IPS-18c (cell line): ENCODE measurements around the gene PDYN.

Experiments used
- H3K4me3 ChIP-seq: 2 replicates; pipeline ENCODE4 v1.7.0; 2013; ENCODE audit warnings: low read depth, mild to moderate bottlenecking, low read length, moderate library complexity; ENCODE audit not compliant: insufficient read depth
- H3K9me3 ChIP-seq: one replicate; pipeline ENCODE4 v1.6.1; 2013; ENCODE audit warnings: mild to moderate bottlenecking, low read length, moderate library complexity; ENCODE audit not compliant: control insufficient read depth, insufficient read depth

PDYN gene

GRCh38 chr20:1964659-1965405 lies 29.0 kb downstream of the PDYN start:
- H3K9me3 ChIP-seq, result no peaks in the 10 kb centered on the region
- H3K4me3 ChIP-seq, result no peak overlapping the region; the same call in 1 of the 2 replicates

GRCh38 chr20:1964061-1964460 lies 29.8 kb downstream of the PDYN start:
- H3K9me3 ChIP-seq, result no peaks in the 10 kb centered on the region
- H3K4me3 ChIP-seq, result no peak overlapping the region

- H3K9me3 ChIP-seq, result no peaks in the 10 kb centered on the region
- no peak overlapping the region for H3K4me3 ChIP-seq
Measured at GRCh38 chr20:1961374-1961773, 32.5 kb downstream of the PDYN start.

DNA sequence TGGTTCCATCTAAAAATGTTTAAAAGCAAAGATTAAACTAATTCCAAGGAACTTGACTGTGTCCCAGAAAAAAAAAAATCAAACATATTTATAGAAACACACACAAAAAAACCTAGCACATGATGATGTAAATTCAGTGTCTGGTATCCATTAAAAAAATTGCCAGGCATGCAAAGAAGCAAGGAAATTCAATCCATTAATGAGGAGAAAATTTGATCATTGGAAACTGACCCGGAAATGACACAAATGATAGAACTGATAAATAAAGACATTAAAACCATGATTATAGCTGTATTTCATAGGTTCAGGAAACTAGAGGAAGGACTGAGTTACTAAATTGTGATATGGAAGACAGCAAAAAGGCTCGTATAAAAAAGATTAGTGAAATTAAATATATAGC lies 34.7 kb downstream of the PDYN start:
- H3K4me3 ChIP-seq, result no peak overlapping the region

GRCh38 chr20:1958426-1958825 lies 35.4 kb downstream of the PDYN start:
- no peaks in the 10 kb centered on the region for H3K9me3 ChIP-seq

More for the DNA sequence above, 34.7 kb downstream of the PDYN start:
- H3K9me3 ChIP-seq, result no peaks in the 10 kb centered on the region

GRCh38 chr20:1955217-1955616 lies 38.6 kb downstream of the PDYN start:
- no peak overlapping the region for H3K4me3 ChIP-seq
- no peaks in the 10 kb centered on the region for H3K9me3 ChIP-seq

More at GRCh38 chr20:1958426-1958825, 35.4 kb downstream of the PDYN start:
- H3K4me3 ChIP-seq, result no peak overlapping the region

GRCh38 chr20:1953621-1954020 lies 40.2 kb downstream of the PDYN start:
- H3K4me3 ChIP-seq, result no peak overlapping the region
- no peaks in the 10 kb centered on the region for H3K9me3 ChIP-seq

DNA sequence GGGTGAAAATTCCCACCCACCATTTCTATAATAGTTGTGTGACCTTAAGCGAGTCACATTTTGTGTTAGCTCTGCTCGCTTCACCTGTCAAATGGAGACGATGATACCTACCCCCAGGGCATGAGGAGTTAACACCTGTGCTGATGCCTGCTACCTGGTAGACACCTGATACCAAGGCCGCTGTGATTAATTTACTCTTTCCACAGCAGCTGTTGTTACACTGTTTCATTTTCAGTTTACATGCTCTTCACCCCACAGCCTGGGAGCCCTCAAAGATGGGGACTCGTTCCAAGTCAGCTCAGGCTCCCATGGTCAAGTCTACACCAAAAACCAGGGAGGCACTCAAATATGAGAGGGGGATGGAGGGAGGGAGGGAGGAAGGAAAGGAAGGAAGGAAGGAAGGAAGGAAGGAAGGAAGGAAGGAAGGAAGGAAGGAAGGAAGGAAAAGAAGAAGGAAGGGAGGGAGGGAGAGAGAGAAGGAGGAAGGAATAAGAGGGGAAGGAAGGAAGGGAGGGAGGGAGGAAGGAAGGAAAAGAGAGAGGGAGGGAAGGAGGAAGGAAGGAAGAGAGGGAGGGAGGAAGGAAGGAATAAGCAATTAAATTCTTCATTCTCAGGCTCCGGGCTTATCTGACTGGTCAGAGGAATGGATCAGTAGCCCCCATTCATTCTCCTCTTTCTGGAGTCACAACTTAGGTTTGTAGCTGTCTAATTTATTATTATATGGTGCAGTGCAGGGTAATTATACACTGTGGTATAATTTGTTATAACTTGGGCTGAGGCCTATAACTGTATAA lies 40.9 kb downstream of the PDYN start:
- Histone ChIP-seq H3K4me3 (no peak overlapping the region), H3K9me3 (no peaks in the 10 kb centered on the region)

GRCh38 chr20:1951436-1952115 lies 42.3 kb downstream of the PDYN start:
- no peak overlapping the region for H3K4me3 ChIP-seq
- H3K9me3 ChIP-seq, result no peaks in the 10 kb centered on the region

GRCh38 chr20:1950836-1951235 lies 43.0 kb downstream of the PDYN start:
- Histone ChIP-seq H3K4me3 (no peak overlapping the region), H3K9me3 (no peaks in the 10 kb centered on the region)

DNA sequence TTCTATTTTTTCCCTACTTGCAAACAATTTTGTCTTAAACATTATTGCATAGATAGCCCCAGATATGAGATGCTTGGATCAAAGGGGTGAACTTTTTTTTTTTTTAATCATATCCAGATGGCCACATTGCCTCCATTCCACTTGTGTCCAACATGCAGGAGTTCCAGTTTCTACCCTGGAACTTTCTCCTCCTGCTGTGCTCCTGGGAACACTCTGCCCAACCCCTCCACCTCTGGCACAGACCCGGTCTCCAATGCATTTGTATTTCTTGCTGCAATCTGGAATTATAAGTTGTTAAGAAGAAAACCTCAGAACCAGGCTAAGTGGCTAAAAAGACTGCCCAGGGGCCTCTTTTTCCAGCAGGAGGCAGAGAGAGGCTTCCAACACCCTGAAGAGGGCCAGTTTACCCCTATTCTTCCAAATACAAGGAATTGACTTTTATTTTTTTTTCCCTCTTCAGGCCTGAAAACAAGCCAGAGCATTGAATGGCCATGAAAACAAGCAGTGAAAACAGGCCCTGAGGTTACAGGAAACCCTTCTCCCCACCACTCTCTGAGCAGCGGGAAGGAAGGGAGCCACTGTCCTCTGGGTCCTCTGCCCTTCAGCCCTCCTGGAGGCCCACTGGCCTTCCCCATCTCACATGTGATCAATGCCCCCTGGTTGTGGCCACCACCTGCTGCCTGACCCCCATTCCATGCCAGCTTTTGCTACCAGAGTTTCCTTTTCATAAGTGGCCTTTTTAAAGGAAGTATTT lies 44.3 kb downstream of the PDYN start:
- H3K4me3 ChIP-seq, result no peak overlapping the region
- no peaks in the 10 kb centered on the region for H3K9me3 ChIP-seq

GRCh38 chr20:1947535-1947846 lies 46.4 kb downstream of the PDYN start:
- Histone ChIP-seq H3K9me3 (no peaks in the 10 kb centered on the region), H3K4me3 (peak overlapping the region; percentile 38; the same call in 1 of the 2 replicates)

DNA sequence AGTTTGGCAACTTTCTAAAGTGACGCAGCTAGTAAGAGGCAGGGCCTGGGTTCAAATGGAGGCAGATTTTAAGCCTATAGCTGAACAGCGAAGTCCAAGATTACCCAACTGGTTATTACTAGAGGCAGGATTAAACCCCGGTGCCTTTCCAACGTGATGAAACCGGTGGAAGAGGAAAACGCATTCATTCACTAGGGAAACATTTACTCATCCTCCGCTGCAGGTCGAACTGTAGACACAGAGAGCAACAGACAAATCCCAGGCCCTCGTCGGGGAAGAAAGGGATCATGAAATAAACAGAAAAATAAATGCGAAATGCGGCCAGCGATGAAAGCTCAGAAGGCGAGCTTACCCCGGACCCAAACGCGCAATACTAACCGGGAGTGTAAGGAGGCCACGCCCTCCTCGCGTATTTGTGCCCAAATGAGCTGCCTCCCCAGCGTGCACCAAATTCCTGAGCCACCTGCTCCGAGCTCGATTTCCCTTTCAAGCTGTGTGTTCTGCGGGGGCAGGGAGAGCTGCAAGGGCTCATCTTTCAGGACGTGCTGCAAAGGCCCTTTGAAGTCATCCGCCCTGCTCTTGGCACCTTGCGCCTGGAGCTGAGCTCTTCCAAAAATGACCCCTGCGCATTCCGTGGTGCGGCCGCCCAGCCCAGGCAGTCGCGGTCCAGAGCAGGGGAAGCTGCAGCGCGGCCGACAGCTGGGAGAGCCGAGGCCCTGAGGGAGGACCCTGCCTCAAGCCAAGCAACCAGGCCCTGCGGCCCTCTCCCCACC lies 46.9 kb downstream of the PDYN start:
- Histone ChIP-seq H3K4me3 (peak overlapping the region; percentile 38), H3K9me3 (no peaks in the 10 kb centered on the region)

DNA sequence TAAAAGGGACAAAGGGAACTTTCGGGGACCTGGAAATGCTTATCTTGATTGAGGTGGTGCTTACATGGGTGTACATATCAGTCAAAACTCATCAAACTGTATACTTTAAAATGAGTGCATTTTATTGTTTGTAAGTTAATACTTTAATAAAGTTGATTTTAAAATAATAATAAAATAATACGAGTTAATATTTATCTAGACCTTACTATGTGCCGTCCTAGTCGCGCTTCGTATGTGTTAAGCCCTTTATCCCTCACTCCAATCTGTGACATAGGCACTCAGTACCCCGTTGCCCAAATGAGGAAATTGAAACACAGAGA lies 47.5 kb downstream of the PDYN start:
- Histone ChIP-seq H3K9me3 (no peaks in the 10 kb centered on the region), H3K4me3 (no peak overlapping the region)

GRCh38 chr20:1945660-1946059 lies 48.2 kb downstream of the PDYN start:
- Histone ChIP-seq H3K4me3 (no peak overlapping the region), H3K9me3 (no peaks in the 10 kb centered on the region)

- Histone ChIP-seq H3K9me3 (no peaks in the 10 kb centered on the region), H3K4me3 (no peak overlapping the region)
Measured at GRCh38 chr20:1945134-1945618, 48.7 kb downstream of the PDYN start.
